H9 (cell line): ENCODE results near the gene MCF2L. TPM values are rescaled to one million over a fixed set of nuclear protein-coding genes. Genes with fewer than 3 reads are reported as not detected.

Experiments used
- DNase-seq: peaks from one replicate; pipeline ENCODE4 v3.0.0-alpha.2; 2017
- H2AFZ ChIP-seq: one replicate; pipeline ENCODE4 v1.6.1; 2013; ENCODE audit warnings: mild to moderate bottlenecking, low read length, control low read depth, moderate library complexity
- H2AK5ac ChIP-seq: 2 replicates; pipeline ENCODE4 v1.6.1; 2013; ENCODE audit warnings: low read length, control low read depth, mixed read lengths; ENCODE audit not compliant: insufficient read length
- H2BK120ac ChIP-seq: one replicate; pipeline ENCODE4 v1.6.1; 2013; ENCODE audit warnings: low read depth, mild to moderate bottlenecking, low read length, control low read depth, inconsistent platforms; ENCODE audit not compliant: poor library complexity, severe bottlenecking
- H2BK12ac ChIP-seq: 2 replicates; pipeline ENCODE4 v1.6.1; 2013; ENCODE audit warnings: low read length, control low read depth, mixed read lengths, low read depth; ENCODE audit not compliant: insufficient read length
- H2BK15ac ChIP-seq: 2 replicates; pipeline ENCODE4 v1.6.1; 2013; ENCODE audit warnings: low read depth, low read length, control low read depth
- H2BK20ac ChIP-seq: one replicate; pipeline ENCODE4 v1.6.1; 2013; ENCODE audit warnings: low read depth, mild to moderate bottlenecking, low read length, control low read depth, inconsistent platforms; ENCODE audit not compliant: poor library complexity, severe bottlenecking
- H2BK5ac ChIP-seq: 2 replicates; pipeline ENCODE4 v1.6.1; 2013; ENCODE audit warnings: low read length, control low read depth, mixed read lengths; ENCODE audit not compliant: insufficient read length
- H3K14ac ChIP-seq: 2 replicates; pipeline ENCODE4 v1.6.1; 2013; ENCODE audit warnings: low read length, control low read depth; ENCODE audit not compliant: insufficient read depth
- H3K18ac ChIP-seq: 2 replicates; pipeline ENCODE4 v1.6.1; 2013; ENCODE audit warnings: low read depth, mild to moderate bottlenecking, mixed read lengths, low read length, control low read depth; ENCODE audit not compliant: insufficient read length
- H3K23ac ChIP-seq: 2 replicates; pipeline ENCODE4 v1.6.1; 2013; ENCODE audit warnings: low read length, control low read depth, mixed read lengths, low read depth; ENCODE audit not compliant: insufficient read length
- H3K23me2 ChIP-seq: 2 replicates; pipeline ENCODE4 v1.6.1; 2013; ENCODE audit warnings: low read depth, mild to moderate bottlenecking, mixed read lengths, low read length, control low read depth; ENCODE audit not compliant: insufficient read length, poor library complexity, severe bottlenecking
- H3K27ac ChIP-seq: 2 replicates; pipeline ENCODE4 v1.5.1; 2013; ENCODE audit warnings: low read length, control low read depth, mixed read lengths, low read depth; ENCODE audit not compliant: insufficient read length
- H3K27me3 ChIP-seq: 2 replicates; pipeline ENCODE4 v1.6.1; 2013; ENCODE audit warnings: low read length, control low read depth, inconsistent platforms; ENCODE audit not compliant: insufficient read depth
- H3K4ac ChIP-seq: 2 replicates; pipeline ENCODE4 v1.6.1; 2013; ENCODE audit warnings: low read depth, mild to moderate bottlenecking, control low read depth, inconsistent platforms, low read length, moderate library complexity
- H3K4me1 ChIP-seq: 2 replicates; pipeline ENCODE4 v1.6.1; 2013; ENCODE audit warnings: low read length, control low read depth, inconsistent platforms; ENCODE audit not compliant: insufficient read depth
- H3K4me2 ChIP-seq: 2 replicates; pipeline ENCODE4 v1.6.1; 2013; ENCODE audit warnings: low read length, control low read depth, mixed read lengths; ENCODE audit not compliant: insufficient read length, insufficient read depth
- H3K56ac ChIP-seq: 2 replicates; pipeline ENCODE4 v1.6.1; 2013; ENCODE audit warnings: low read depth, mild to moderate bottlenecking, mixed read lengths, low read length, control low read depth; ENCODE audit not compliant: insufficient read length
- H3K79me1 ChIP-seq: 2 replicates; pipeline ENCODE4 v1.6.1; 2013; ENCODE audit warnings: low read depth, mild to moderate bottlenecking, moderate library complexity, low read length, control low read depth, inconsistent platforms; ENCODE audit not compliant: insufficient read depth, poor library complexity, severe bottlenecking
- H3K79me2 ChIP-seq: 2 replicates; pipeline ENCODE4 v1.6.1; 2013; ENCODE audit warnings: low read length, control low read depth, inconsistent platforms; ENCODE audit not compliant: insufficient read depth
- H3K9ac ChIP-seq: 2 replicates; pipeline ENCODE4 v1.6.1; 2013; ENCODE audit warnings: low read length, control low read depth, mixed read lengths; ENCODE audit not compliant: insufficient read length; ENCODE audit errors: extremely low read depth
- H3K9me3 ChIP-seq: one replicate; pipeline ENCODE4 v1.6.1; 2013; ENCODE audit warnings: low read depth, low read length, inconsistent platforms; ENCODE audit not compliant: control insufficient read depth
- H3T11ph ChIP-seq: one replicate; pipeline ENCODE4 v1.6.1; 2013; ENCODE audit warnings: mild to moderate bottlenecking, low read length, control low read depth, inconsistent platforms
- H4K20me1 ChIP-seq: one replicate; pipeline ENCODE4 v1.6.1; 2013; ENCODE audit not compliant: control insufficient read depth, insufficient read length, insufficient read depth
- H4K5ac ChIP-seq: 2 replicates; pipeline ENCODE4 v1.6.1; 2013; ENCODE audit warnings: low read depth, mild to moderate bottlenecking, mixed read lengths, low read length, control low read depth; ENCODE audit not compliant: insufficient read length
- H4K8ac ChIP-seq: replicated peaks from 2 replicates; pipeline ENCODE4 v1.6.1; 2013; ENCODE audit warnings: low read length, control low read depth, mixed read lengths, low read depth; ENCODE audit not compliant: insufficient read length
- H4K91ac ChIP-seq: 2 replicates; pipeline ENCODE4 v1.6.1; 2013; ENCODE audit warnings: low read depth, mild to moderate bottlenecking, moderate library complexity, mixed read lengths, low read length, control low read depth; ENCODE audit not compliant: insufficient read length
- H3K27ac Mint-ChIP-seq, 3 experiments: 2 replicates in 2 of 3; 3 replicates in 1 of 3; pipeline ENCODE4 v1.8.0; 2020 to 2021; ENCODE audit warnings: mixed read lengths in 3 of 3, mild to moderate bottlenecking in 1 of 3, moderate library complexity in 1 of 3
- H3K27me3 Mint-ChIP-seq: 2 replicates; pipeline ENCODE4 v1.8.0; 2021; ENCODE audit warnings: low read depth, mild to moderate bottlenecking, moderate library complexity, mixed read lengths
- H3K36me3 Mint-ChIP-seq, 3 experiments: 2 replicates in 2 of 3; 3 replicates in 1 of 3; pipeline ENCODE4 v1.8.0; 2020 to 2021; ENCODE audit warnings: low read depth in 3 of 3, mixed read lengths in 3 of 3; ENCODE audit not compliant: insufficient read depth in 1 of 3
- H3K4me1 Mint-ChIP-seq, 2 experiments: 2 replicates each; pipeline ENCODE4 v1.8.0; 2020; ENCODE audit warnings: mixed read lengths in 2 of 2
- H3K4me3 Mint-ChIP-seq, 2 experiments: 2 replicates in 1 of 2; 3 replicates in 1 of 2; pipeline ENCODE4 v1.8.0; 2020 to 2021; ENCODE audit warnings: mild to moderate bottlenecking in 2 of 2, mixed read lengths in 2 of 2, moderate library complexity in 1 of 2
- H3K9me3 Mint-ChIP-seq, 2 experiments: 2 replicates in 1 of 2; 3 replicates in 1 of 2; pipeline ENCODE4 v1.8.0; 2020; ENCODE audit warnings: mild to moderate bottlenecking in 2 of 2, mixed read lengths in 2 of 2, moderate library complexity in 1 of 2
- WGBS: extraction: QIAGEN DNeasy Blood & Tissue Kit; methylation state at CpG from one replicate; pipeline ENCODE4 v1.1.7; 2013; ENCODE audit warnings: missing lambda C conversion rate, low lambda C conversion rate, mixed read lengths; ENCODE audit not compliant: insufficient read length; ENCODE audit errors: extremely low coverage; 5-methylcytosine and 5-hydroxymethylcytosine counted together
- total RNA-seq: library from RNA; stranded (reverse); gene quantifications from 2 replicates; pipeline ENCODE4 v1.2.1, GENCODE V29; 2021
- TF ChIP-seq, protein P1 (sequence below): fragments of 200-600 bp; sonication (generic); conservative IDR thresholded peaks from 3 replicates; pipeline ENCODE4 v1.8.0; 2021; ENCODE audit warnings: antibody characterized with exemption, mild to moderate bottlenecking

The MCF2L gene
- total RNA-seq, 1 experiment from 2014 or later: 18.5 TPM

DNA sequence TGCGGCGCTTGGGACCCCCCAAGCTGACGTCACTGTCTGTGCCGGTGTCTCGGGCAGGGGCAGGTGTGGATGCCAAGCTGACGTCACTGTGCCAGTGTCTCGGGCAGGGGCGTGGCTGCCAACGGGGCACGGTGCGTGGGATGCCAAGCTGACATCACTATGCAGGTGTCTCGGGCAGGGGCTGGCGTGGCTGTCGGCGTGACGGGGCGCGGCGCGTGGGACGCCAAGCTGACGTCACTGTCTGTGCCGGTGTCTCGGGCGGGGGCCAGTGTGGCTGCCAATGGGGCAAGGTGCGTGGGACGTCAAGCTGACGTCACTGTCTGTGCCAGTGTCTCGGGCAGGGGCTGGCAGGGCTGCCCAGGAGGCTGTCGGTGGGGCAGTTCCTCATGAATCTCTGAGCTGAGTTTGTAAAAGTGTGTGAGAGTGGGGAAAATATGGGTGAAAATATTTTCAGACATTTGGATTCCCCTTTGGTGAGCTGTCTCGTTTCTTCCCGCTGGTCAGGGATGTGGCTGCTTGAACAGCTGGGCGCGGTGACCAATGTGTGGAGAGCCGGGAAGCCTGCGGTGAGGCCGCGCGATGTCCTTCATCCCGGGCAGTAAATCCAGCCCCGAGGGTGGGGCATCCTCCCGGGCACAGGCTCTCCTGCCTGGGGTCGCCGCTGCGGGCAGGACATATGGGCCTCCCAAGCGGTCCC, 25.2 kb downstream of the MCF2L start:
- no peak for DNase-seq
- H3K56ac ChIP-seq: no peak overlapping the region
- H3K79me2 ChIP-seq: no peaks in the 10 kb centered on the region
- Mint-ChIP-seq H3K9me3 (peaks cover 7 to 10% of the 10 kb centered on the region in 2 experiments), H3K4me1 (peaks cover 7 to 15% of the 10 kb centered on the region in 2 experiments), H3K4me3 (no peak overlapping the region), H3K36me3 (peaks cover 6 to 10% (median 9%) of the 10 kb centered on the region in 3 experiments; a peak in 6 of 7 replicates), H3K27me3 (peaks cover 7% of the 10 kb centered on the region), H3K27ac (peak overlapping the region in 1 of 3 experiments; percentile 81; a peak in 1 of 7 replicates)
- no peak overlapping the region for H2BK12ac ChIP-seq
- H3K27me3 ChIP-seq: no peaks in the 10 kb centered on the region
- H3K4me1 ChIP-seq: no peaks in the 10 kb centered on the region; the same call in 1 of the 2 replicates
- H3K23me2 ChIP-seq: no peaks in the 10 kb centered on the region
- TF ChIP-seq, protein P1, sequence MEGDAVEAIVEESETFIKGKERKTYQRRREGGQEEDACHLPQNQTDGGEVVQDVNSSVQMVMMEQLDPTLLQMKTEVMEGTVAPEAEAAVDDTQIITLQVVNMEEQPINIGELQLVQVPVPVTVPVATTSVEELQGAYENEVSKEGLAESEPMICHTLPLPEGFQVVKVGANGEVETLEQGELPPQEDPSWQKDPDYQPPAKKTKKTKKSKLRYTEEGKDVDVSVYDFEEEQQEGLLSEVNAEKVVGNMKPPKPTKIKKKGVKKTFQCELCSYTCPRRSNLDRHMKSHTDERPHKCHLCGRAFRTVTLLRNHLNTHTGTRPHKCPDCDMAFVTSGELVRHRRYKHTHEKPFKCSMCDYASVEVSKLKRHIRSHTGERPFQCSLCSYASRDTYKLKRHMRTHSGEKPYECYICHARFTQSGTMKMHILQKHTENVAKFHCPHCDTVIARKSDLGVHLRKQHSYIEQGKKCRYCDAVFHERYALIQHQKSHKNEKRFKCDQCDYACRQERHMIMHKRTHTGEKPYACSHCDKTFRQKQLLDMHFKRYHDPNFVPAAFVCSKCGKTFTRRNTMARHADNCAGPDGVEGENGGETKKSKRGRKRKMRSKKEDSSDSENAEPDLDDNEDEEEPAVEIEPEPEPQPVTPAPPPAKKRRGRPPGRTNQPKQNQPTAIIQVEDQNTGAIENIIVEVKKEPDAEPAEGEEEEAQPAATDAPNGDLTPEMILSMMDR: no peak
- H2BK20ac ChIP-seq: no peak overlapping the region
- H4K91ac ChIP-seq: no peak overlapping the region
- H3K18ac ChIP-seq: no peak overlapping the region
- H4K20me1 ChIP-seq: peaks cover 5% of the 10 kb centered on the region
- H4K5ac ChIP-seq: no peak overlapping the region
- no peak overlapping the region for H2BK5ac ChIP-seq
- no peak overlapping the region for H3K27ac ChIP-seq
- no peak overlapping the region for H3K9ac ChIP-seq
- H3K23ac ChIP-seq: no peak overlapping the region
- H2AFZ ChIP-seq: no peak overlapping the region
- H3K4ac ChIP-seq: no peak overlapping the region
- H2BK15ac ChIP-seq: no peak overlapping the region
- H3T11ph ChIP-seq: no peak overlapping the region
- no peaks in the 10 kb centered on the region for H3K79me1 ChIP-seq
- no peak overlapping the region; the same call in 1 of the 2 replicates for H3K14ac ChIP-seq
- no peak overlapping the region for H3K4me2 ChIP-seq
- no peak overlapping the region for H2AK5ac ChIP-seq
- no peaks in the 10 kb centered on the region for H3K9me3 ChIP-seq
- H2BK120ac ChIP-seq: no peak overlapping the region
- no peak overlapping the region for H4K8ac ChIP-seq
- WGBS: no CpG with 5 or more reads among the region's 46 CpGs
